GM10266 (cell line): ENCODE measurements around the gene KCNK3.

ENCODE experiments used
- DNase-seq: peaks from one replicate; pipeline ENCODE4 v3.0.0; 2012; ENCODE audit errors: extremely low spot score
- CTCF ChIP-seq: IDR thresholded peaks from 2 replicates; pipeline ENCODE4 v1.5.1; 2012; ENCODE audit warnings: mild to moderate bottlenecking, low read depth; ENCODE audit not compliant: control insufficient read depth, insufficient read depth; ENCODE audit errors: missing control alignments

KCNK3 gene

GRCh38 chr2:26701596-26701995 lies 9.1 kb downstream of the KCNK3 start:
- no peak for TF ChIP-seq CTCF
- no peak for DNase-seq

GRCh38 chr2:26702025-26702424 lies 9.5 kb downstream of the KCNK3 start:
- no peak for TF ChIP-seq CTCF
- no peak for DNase-seq

- no peak for DNase-seq
Observed at GRCh38 chr2:26704441-26704977, 12.0 kb downstream of the KCNK3 start.

GRCh38 chr2:26705126-26705525 lies 12.6 kb downstream of the KCNK3 start:
- no peak for DNase-seq
- TF ChIP-seq CTCF: no peak

More at GRCh38 chr2:26704441-26704977, 12.0 kb downstream of the KCNK3 start:
- no peak for TF ChIP-seq CTCF

GRCh38 chr2:26706093-26706492 lies 13.6 kb downstream of the KCNK3 start:
- no peak for TF ChIP-seq CTCF
- DNase-seq: no peak

GRCh38 chr2:26706616-26707473 lies 14.3 kb downstream of the KCNK3 start:
- DNase-seq: no peak
- no peak for TF ChIP-seq CTCF

GRCh38 chr2:26707747-26708146 lies 15.2 kb downstream of the KCNK3 start:
- no peak for TF ChIP-seq CTCF
- no peak for DNase-seq
